OCI-LY7 (cell line): Measurements from ENCODE around the gene ACSS1. TPM values are rescaled to one million over a fixed set of nuclear protein-coding genes. Genes with fewer than 3 reads are reported as not detected.

Source experiments
- BruUV-seq: library from RNA; stranded (reverse); fragments of 400-500 nt; replicated peaks from 2 replicates; lab custom pipeline; 2021; lab: Mats Ljungman, UMichigan
- CTCF ChIA-PET: fragments of 300-600 bp; sonication (Branson Sonifier 250); formaldehyde crosslinking; loops from one replicate; lab custom pipeline; 2022; ENCODE audit warnings: antibody characterized with exemption; ENCODE audit not compliant: unreplicated experiment; lab: Charles Lee
- POLR2A ChIA-PET: fragments of 300-600 bp; sonication (Branson Sonifier 250); formaldehyde crosslinking; loops from one replicate; lab custom pipeline; 2022; ENCODE audit warnings: antibody characterized with exemption; lab: Charles Lee
- DNase-seq: peaks from one replicate; pipeline ENCODE4 v3.0.0-alpha.2; 2015; ENCODE audit warnings: low spot score
- H2AFZ ChIP-seq: fragments of 200-600 bp; sonication (generic), shearing (Covaris generic); 2 replicates; pipeline ENCODE4 v1.6.1; 2014; ENCODE audit warnings: mild to moderate bottlenecking, antibody characterized with exemption, low read length, moderate library complexity
- H3K27ac ChIP-seq: fragments of 200-600 bp; sonication (generic); 2 replicates; pipeline ENCODE4 v1.5.1; 2014; ENCODE audit warnings: mixed run types, low read depth, mild to moderate bottlenecking, moderate library complexity, low read length, inconsistent platforms; ENCODE audit not compliant: poor library complexity, severe bottlenecking
- H3K36me3 ChIP-seq: fragments of 200-600 bp; sonication (generic); 2 replicates; pipeline ENCODE4 v1.6.1; 2014; ENCODE audit warnings: mild to moderate bottlenecking, antibody characterized with exemption, low read length, moderate library complexity, mixed read lengths; ENCODE audit not compliant: insufficient read depth
- H3K4me1 ChIP-seq: fragments of 200-600 bp; sonication (generic); 2 replicates; pipeline ENCODE4 v1.5.1; 2014; ENCODE audit warnings: mild to moderate bottlenecking, low read length; ENCODE audit not compliant: insufficient read depth, poor library complexity, severe bottlenecking
- H3K4me2 ChIP-seq: fragments of 200-600 bp; sonication (generic); 2 replicates; pipeline ENCODE4 v1.6.1; 2014; ENCODE audit warnings: mild to moderate bottlenecking, low read length
- H3K4me3 ChIP-seq: fragments of 200-600 bp; sonication (generic); 2 replicates; pipeline ENCODE4 v1.5.1; 2014; ENCODE audit warnings: mild to moderate bottlenecking, low read depth, low read length; ENCODE audit not compliant: poor library complexity, severe bottlenecking
- H3K79me2 ChIP-seq: fragments of 200-600 bp; sonication (generic); 2 replicates; pipeline ENCODE4 v1.6.1; 2016; ENCODE audit warnings: low read depth, mild to moderate bottlenecking, low read length, moderate library complexity, mixed read lengths; ENCODE audit not compliant: insufficient read depth
- H3K9me2 ChIP-seq: fragments of 200-600 bp; sonication (generic); 2 replicates; pipeline ENCODE4 v1.6.1; 2016; ENCODE audit warnings: mild to moderate bottlenecking, low read length, mixed read lengths; ENCODE audit not compliant: insufficient read depth
- H3K9me3 ChIP-seq: fragments of 200-600 bp; sonication (generic); 2 replicates; pipeline ENCODE4 v1.6.1; 2014; ENCODE audit warnings: mild to moderate bottlenecking, mixed run types, low read length, mixed read lengths
- H4K20me1 ChIP-seq: fragments of 200-600 bp; sonication (generic); 2 replicates; pipeline ENCODE4 v1.6.1; 2014; ENCODE audit warnings: mild to moderate bottlenecking, antibody characterized with exemption, low read length, moderate library complexity, mixed read lengths; ENCODE audit not compliant: insufficient read depth
- EZH2phosphoT487 ChIP-seq: fragments of 200-600 bp; sonication (generic); IDR thresholded peaks from 2 replicates; pipeline ENCODE4 v1.6.1; 2018; ENCODE audit warnings: low read depth, borderline replicate concordance, mild to moderate bottlenecking, mixed run types, antibody characterized with exemption, low read length, moderate library complexity, mixed read lengths
- intact Hi-C: fragments of 100-400 bp; cut with micrococcal nuclease; formaldehyde crosslinking; loops from one replicate; pipeline ENCODE4 v1.10.0; 2022; ENCODE audit not compliant: unreplicated experiment
- total RNA-seq, 2 experiments: library from RNA; depleted of rRNA in 1 of 2; stranded (reverse); fragments of >200 nt in 1 of 2; shearing (Covaris generic) in 1 of 2; gene quantifications; 2 replicates each; pipeline ENCODE4 v1.2.3, GENCODE V29; 2014 to 2022
- TF ChIP-seq, protein P1 (sequence below): fragments of 200-600 bp; sonication (generic); conservative IDR thresholded peaks from 2 replicates; pipeline ENCODE4 v1.5.1; 2014; ENCODE audit warnings: mild to moderate bottlenecking, antibody characterized with exemption, low read length, moderate library complexity, mixed read lengths

Gene ACSS1
- total RNA-seq, 2 experiments from 2014 or later, result 0.35 to 0.40 TPM

DNA sequence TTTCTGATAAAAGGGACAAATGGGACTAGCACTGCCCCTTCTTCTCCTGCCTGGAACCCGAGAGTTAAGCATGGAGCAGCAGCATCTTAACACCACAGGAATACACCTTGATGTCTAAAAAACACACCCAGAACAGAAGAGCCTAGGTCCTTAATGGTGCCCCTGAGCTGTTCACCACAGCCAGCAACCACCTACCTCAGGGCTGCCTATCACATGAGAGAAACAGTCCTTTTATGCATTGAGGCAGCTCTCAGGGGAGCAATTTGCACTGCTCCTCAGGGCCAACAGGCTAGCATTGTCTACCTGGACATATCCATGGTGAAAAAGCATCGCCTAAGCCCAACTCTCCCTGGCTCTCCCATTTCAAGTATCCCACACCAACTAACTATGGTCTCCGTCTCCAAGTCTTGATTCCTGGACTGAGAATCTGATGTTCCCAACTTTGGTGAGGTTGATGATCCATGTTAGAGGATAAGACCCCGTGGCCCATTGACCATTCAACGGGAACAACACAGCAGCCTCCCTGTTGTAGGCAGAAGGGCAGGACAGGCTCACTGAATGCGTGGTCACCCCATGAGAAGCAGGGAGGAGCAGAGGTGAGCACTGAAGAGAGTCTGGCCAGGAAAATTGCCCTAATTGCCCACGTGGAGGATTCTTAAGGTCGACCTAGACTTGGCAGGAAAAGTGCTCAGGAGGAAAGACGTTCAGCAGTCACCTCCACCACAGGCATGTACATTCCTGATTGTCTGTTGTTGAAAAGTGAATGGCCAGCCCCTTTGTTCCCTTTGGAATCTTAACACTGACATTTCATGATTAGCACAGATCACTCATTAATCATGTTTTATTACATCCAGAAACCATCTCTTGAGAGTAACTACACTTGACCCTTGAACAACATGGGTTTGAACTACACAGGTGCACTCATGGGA, 61.2 kb downstream of the ACSS1 start:
- intact Hi-C loops, result loop anchor here (10.0 kb wide), 1 partner anchor 628 kb away; the partner anchor contains the start of gene NANP
- no peak overlapping the region for H3K4me2 ChIP-seq
- no peak overlapping the region for H3K27ac ChIP-seq
- H3K4me3 ChIP-seq, result no peak overlapping the region
- H3K36me3 ChIP-seq, result no peaks in the 10 kb centered on the region
- TF ChIP-seq, protein P1, sequence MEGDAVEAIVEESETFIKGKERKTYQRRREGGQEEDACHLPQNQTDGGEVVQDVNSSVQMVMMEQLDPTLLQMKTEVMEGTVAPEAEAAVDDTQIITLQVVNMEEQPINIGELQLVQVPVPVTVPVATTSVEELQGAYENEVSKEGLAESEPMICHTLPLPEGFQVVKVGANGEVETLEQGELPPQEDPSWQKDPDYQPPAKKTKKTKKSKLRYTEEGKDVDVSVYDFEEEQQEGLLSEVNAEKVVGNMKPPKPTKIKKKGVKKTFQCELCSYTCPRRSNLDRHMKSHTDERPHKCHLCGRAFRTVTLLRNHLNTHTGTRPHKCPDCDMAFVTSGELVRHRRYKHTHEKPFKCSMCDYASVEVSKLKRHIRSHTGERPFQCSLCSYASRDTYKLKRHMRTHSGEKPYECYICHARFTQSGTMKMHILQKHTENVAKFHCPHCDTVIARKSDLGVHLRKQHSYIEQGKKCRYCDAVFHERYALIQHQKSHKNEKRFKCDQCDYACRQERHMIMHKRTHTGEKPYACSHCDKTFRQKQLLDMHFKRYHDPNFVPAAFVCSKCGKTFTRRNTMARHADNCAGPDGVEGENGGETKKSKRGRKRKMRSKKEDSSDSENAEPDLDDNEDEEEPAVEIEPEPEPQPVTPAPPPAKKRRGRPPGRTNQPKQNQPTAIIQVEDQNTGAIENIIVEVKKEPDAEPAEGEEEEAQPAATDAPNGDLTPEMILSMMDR, result no peak
- TF ChIP-seq EZH2phosphoT487, result no peak
- BruUV-seq, result no TSS peak
- H2AFZ ChIP-seq, result no peak overlapping the region
- peaks cover 15% of the 10 kb centered on the region for H3K4me1 ChIP-seq
- peaks cover 4% of the 10 kb centered on the region; the same call in 1 of the 2 replicates for H3K79me2 ChIP-seq
- no peaks in the 10 kb centered on the region for H3K9me2 ChIP-seq
- no peak for DNase-seq
- POLR2A ChIA-PET, result interaction anchor here (0.6 kb wide), 1 partner anchor 222 kb away, joined by 3 read pairs; no protein-coding TSS in a partner anchor
- 0 out of 2 replicates have a peak, but pooled peaks cover 2% of the 10 kb centered on the region for H4K20me1 ChIP-seq
- no peaks in the 10 kb centered on the region for H3K9me3 ChIP-seq
- CTCF ChIA-PET, result no interaction called here

DNA sequence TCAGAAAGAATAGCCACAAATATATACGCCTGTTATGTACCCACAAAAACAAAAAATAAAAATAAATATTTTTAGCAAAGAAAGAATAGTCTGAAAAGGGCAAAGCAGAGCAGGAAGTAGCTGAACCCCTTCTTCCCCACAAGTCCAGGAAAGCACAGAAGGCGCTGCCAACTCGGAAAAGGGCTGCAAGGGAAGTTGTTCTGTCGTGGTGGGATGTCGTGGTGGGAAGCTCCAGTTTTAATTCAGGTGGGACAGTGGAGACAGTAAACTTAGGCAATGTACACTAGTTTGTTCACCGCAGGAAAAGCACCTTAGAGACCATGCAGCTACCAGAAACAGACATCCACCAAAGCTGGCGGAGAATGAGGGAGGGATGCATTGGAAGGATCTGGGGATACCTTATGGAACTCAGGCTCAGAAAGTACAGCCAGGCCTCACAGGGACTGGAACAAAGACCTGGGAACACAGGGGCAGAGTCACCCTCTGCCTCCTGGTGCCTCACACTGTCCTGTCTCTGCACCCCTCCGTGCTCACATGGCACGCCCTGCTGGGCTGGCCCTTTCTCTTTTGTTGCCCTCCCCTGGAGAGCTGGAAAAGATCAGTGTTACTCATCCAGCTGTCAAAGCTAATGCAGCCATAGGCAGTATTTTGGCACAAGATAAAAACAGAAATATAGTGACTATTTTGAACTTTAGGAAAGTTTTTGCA, 62.0 kb downstream of the ACSS1 start:
- peaks cover 10% of the 10 kb centered on the region for H4K20me1 ChIP-seq
- ChIA-PET POLR2A (interaction anchor here (0.6 kb wide), 1 partner anchor 222 kb away, joined by 3 read pairs; no protein-coding TSS in a partner anchor), CTCF (no interaction called here)
- H3K4me1 ChIP-seq, result peaks cover 23% of the 10 kb centered on the region
- H3K27ac ChIP-seq, result no peak overlapping the region
- no peak for DNase-seq
- no peaks in the 10 kb centered on the region for H3K9me2 ChIP-seq
- no peaks in the 10 kb centered on the region for H3K36me3 ChIP-seq
- H3K4me2 ChIP-seq, result no peak overlapping the region
- no TSS peak for BruUV-seq
- no peak overlapping the region for H3K4me3 ChIP-seq
- H2AFZ ChIP-seq, result no peak overlapping the region
- H3K9me3 ChIP-seq, result no peaks in the 10 kb centered on the region
- peaks cover 13% of the 10 kb centered on the region; the same call in 1 of the 2 replicates for H3K79me2 ChIP-seq
- intact Hi-C loops, result loop anchor here (1.0 to 10.0 kb wide), 4 partner anchors 69 to 629 kb away; partner anchors contain the start of gene NANP
- TF ChIP-seq, protein P1, result no peak
- TF ChIP-seq EZH2phosphoT487, result no peak
